BJ (cell line): ENCODE results near the gene CA12. TPM values are rescaled to one million over a fixed set of nuclear protein-coding genes. Genes with fewer than 3 reads are reported as not detected.
A peak's percentile ranks its signal among the peaks of the same experiment; 100 is the strongest.

Source experiments
- CTCF ChIA-PET: fragments of 350-600 bp; formaldehyde crosslinking; extraction: SDS; loops from one replicate; lab custom pipeline; 2021; ENCODE audit warnings: antibody characterized with exemption, inconsistent platforms; lab: Yijun Ruan, JAX
- POLR2A ChIA-PET: fragments of 300-600 bp; sonication (Branson Sonifier 250); formaldehyde crosslinking; extraction: SDS; loops from one replicate; lab custom pipeline; 2021; ENCODE audit warnings: antibody characterized with exemption; lab: Charles Lee
- DNase-seq: peaks from one replicate; pipeline ENCODE4 v3.0.0-alpha.2; 2011; ENCODE audit warnings: low read depth
- H3K27me3 ChIP-seq: 2 replicates; pipeline ENCODE4 v1.6.0; 2011; ENCODE audit warnings: low read length; ENCODE audit not compliant: control insufficient read depth, insufficient read depth
- H3K36me3 ChIP-seq: 2 replicates; pipeline ENCODE4 v1.5.1; 2011; ENCODE audit warnings: low read length; ENCODE audit not compliant: control insufficient read depth, insufficient read depth
- H3K4me3 ChIP-seq: 2 replicates; pipeline ENCODE4 v1.5.1; 2011; ENCODE audit warnings: low read depth, mild to moderate bottlenecking, control low read depth, low read length
- polyA plus RNA-seq: library from polyadenylated mRNA; depleted of rRNA; stranded (reverse); fragments of >200 nt; gene quantifications from 2 replicates; pipeline ENCODE4 v1.2.3, GENCODE V29; 2011
- TF ChIP-seq, protein P1 (sequence below): IDR thresholded peaks from 2 replicates; pipeline ENCODE4 v1.5.1; 2011; ENCODE audit warnings: low read depth, mild to moderate bottlenecking, control low read depth, inconsistent platforms, low read length, moderate library complexity; ENCODE audit not compliant: insufficient read depth

Gene CA12
- polyA plus RNA-seq, 1 experiment: 16.9 TPM

DNA sequence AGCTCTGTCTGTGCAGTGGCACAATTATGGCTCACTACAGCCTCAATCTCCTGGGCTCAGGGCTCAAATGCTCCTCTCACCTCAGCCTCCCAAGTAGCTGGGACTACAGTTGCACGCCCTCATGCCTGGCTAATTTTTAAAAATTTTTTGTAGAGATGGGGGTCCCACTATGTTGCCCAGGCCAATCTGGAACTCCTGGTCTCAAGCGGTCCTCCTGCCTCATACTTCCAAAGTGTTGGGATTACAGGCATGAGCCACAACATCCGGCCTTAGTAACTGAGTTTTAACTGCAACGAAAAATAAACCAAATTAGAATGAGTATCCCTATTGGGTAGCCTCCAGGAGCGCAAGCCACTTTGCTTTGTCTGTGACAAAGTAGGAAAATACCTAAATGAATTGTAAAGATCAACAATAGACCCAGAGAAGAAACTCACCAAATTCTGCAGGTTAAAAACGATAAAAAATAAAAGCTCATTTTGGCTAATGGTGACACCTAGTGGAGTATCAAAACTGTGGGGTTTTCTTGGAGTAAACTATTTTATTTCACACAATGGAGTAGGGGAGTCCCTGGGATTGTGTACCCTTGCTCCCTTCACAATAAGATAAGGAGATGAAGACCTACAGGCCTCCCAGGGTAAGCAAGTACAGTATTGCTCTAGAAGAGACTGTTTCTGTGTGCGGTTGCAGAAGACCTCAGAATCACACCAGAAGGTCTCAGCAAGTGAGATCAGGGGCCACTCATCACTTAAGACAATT, 21.0 kb upstream of the CA12 start:
- no peaks in the 10 kb centered on the region for H3K36me3 ChIP-seq
- no peaks in the 10 kb centered on the region for H3K27me3 ChIP-seq
- ChIA-PET POLR2A (interaction anchor here (0.6 kb wide), 1 partner anchor 265 kb away, joined by 3 read pairs; no protein-coding TSS in a partner anchor), CTCF (interaction anchor here (0.6 to 2.9 kb wide), 17 partner anchors 9 to 222 kb away, joined by 3 to 69 read pairs (median 3); no protein-coding TSS in a partner anchor)
- DNase-seq: no peak
- TF ChIP-seq, protein P1, sequence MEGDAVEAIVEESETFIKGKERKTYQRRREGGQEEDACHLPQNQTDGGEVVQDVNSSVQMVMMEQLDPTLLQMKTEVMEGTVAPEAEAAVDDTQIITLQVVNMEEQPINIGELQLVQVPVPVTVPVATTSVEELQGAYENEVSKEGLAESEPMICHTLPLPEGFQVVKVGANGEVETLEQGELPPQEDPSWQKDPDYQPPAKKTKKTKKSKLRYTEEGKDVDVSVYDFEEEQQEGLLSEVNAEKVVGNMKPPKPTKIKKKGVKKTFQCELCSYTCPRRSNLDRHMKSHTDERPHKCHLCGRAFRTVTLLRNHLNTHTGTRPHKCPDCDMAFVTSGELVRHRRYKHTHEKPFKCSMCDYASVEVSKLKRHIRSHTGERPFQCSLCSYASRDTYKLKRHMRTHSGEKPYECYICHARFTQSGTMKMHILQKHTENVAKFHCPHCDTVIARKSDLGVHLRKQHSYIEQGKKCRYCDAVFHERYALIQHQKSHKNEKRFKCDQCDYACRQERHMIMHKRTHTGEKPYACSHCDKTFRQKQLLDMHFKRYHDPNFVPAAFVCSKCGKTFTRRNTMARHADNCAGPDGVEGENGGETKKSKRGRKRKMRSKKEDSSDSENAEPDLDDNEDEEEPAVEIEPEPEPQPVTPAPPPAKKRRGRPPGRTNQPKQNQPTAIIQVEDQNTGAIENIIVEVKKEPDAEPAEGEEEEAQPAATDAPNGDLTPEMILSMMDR: peak; percentile 53
- H3K4me3 ChIP-seq: no peak overlapping the region

DNA sequence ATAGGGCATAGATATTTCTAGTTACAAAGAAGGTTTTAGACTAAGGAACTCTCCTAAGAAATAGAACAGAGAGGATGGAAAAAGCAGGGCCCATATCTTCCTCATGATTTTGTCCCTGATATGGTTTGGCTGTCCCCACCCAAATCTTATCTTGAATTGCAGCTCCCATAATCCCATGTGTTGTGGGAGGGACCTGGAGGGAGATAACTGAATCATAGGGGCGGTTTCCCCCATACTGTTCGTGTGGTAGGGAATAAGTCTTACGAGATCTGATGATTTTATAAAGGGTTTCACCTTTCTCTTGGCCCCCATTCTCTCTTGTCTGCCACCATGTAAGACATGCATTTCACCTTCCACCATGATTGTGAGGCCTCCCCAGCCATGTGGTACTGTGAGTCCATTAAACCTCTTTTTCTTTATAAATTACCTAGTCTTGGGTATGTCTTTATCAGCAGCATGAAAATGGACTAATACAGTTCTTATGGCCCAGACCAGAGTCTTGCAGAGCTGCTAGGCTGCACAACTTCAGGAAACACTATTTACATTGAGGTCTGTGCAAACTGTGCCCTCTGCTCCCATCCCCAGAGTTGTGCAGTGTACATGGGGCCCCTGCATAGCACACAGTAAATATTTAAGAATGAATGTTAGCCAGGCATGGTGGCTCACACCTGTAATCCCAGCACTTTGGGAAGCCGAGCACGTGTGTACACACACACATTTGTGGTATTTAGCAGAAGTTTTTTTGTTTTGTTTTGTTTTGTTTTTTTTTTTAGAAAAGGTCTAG, 20.3 kb upstream of the CA12 start:
- CTCF ChIA-PET: interaction anchor here (0.6 to 2.9 kb wide), 20 partner anchors 10 to 362 kb away, joined by 3 to 69 read pairs (median 3); no protein-coding TSS in a partner anchor

DNA sequence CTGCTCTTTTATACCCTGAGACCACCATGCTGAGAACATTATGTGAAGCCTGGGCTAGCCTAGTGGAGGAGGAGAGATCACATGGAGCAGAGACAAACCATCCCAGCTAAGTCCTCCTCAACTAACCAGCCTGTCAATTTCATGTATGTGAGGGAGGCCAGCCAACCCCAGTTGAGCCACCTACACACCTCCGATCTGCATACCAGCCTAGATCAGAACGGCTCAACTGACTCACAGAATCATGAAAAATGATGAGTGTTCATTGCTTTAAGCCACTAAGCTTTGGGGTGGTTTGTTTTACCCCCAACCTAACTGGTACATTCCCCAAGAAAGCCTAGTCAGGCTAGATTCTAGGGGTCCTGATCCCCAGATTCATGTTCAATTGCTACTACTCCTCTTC, 19.4 kb upstream of the CA12 start:
- ChIA-PET CTCF (interaction anchor here (0.9 to 2.9 kb wide), 6 partner anchors 12 to 361 kb away, joined by 3 to 69 read pairs (median 5); no protein-coding TSS in a partner anchor), POLR2A (no interaction called here)
- TF ChIP-seq, protein P1: no peak
- DNase-seq: no peak
- H3K4me3 ChIP-seq: no peak overlapping the region
- H3K27me3 ChIP-seq: no peaks in the 10 kb centered on the region
- H3K36me3 ChIP-seq: no peaks in the 10 kb centered on the region

More for the DNA sequence above, 20.3 kb upstream of the CA12 start:
- TF ChIP-seq, protein P1: no peak
- Histone ChIP-seq H3K27me3 (no peaks in the 10 kb centered on the region), H3K36me3 (no peaks in the 10 kb centered on the region), H3K4me3 (no peak overlapping the region)
- POLR2A ChIA-PET: interaction anchor here (0.6 kb wide), 1 partner anchor 264 kb away, joined by 3 read pairs; no protein-coding TSS in a partner anchor
- no peak for DNase-seq

DNA sequence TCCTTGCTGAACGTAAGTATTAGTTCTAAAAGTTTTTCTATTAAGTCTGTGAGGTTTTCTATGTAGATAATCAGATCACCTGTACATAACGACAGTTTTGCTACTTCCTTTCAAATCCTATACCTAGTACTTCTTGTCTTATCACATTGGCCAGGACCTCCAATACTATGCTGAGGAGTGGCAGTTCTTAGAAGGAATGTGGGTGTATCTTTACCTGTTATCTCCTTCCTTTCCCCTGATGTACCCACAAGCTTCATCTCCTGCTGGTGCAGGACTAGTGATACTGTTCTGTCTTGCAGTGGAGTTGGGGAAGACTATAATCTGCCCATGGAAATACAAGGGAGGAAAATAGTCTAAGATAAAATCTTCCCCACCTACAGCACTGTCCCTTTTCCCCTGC, 16.8 kb upstream of the CA12 start:
- H3K27me3 ChIP-seq: no peaks in the 10 kb centered on the region
- ChIA-PET POLR2A (no interaction called here), CTCF (interaction anchor here (0.5 kb wide), 1 partner anchor 27 kb away, joined by 3 read pairs; no protein-coding TSS in a partner anchor)
- TF ChIP-seq, protein P1: no peak
- H3K36me3 ChIP-seq: no peaks in the 10 kb centered on the region
- DNase-seq: no peak
- H3K4me3 ChIP-seq: no peak overlapping the region
